GM18526 (cell line): ENCODE measurements around the gene RHEBL1.

ENCODE experiments used
- POLR2A ChIP-seq: IDR thresholded peaks from 3 replicates; pipeline ENCODE4 v1.6.1; 2011; ENCODE audit not compliant: insufficient read length; ENCODE audit errors: extremely low read depth

Gene RHEBL1

DNA sequence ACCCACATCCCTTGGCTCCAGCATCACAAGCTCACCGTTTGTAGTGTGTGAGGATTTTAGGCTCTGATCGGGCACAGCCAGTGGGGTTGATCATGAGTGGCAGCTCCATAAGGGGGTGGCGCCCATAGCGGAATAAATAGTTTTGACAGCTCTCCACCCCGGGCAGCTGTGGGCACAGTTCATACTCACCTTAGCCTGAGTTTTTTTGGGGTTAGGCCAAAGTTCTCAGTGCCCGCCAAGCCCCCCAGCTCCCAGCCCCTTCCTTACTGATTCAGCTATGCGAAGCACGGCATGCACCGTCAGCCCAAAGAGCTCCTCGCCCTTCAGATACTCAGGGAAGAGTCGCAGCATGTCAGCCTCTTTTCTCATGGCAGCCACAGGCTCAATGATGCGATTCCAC, 45.2 kb downstream of the RHEBL1 start:
- TF ChIP-seq POLR2A, result no peak

DNA sequence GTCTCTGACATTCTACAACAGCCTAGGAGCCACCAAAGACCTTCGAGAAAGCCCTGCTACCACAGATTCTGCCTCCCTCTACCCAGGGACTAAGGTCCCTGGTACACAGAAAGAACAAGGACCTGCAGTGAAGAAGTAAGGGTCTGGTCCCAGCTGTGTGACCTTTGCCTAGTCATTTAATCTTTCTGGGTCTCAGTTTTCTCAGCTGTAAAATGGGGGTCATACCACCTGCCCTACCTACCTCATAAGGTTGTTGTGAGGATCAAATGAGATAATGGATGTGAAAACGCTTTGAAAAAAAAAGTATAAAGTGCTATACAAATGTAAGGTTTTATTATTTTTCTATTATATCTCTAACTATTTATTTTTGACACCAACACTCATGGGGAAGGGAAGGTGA, 46.0 kb downstream of the RHEBL1 start:
- no peak for TF ChIP-seq POLR2A

DNA sequence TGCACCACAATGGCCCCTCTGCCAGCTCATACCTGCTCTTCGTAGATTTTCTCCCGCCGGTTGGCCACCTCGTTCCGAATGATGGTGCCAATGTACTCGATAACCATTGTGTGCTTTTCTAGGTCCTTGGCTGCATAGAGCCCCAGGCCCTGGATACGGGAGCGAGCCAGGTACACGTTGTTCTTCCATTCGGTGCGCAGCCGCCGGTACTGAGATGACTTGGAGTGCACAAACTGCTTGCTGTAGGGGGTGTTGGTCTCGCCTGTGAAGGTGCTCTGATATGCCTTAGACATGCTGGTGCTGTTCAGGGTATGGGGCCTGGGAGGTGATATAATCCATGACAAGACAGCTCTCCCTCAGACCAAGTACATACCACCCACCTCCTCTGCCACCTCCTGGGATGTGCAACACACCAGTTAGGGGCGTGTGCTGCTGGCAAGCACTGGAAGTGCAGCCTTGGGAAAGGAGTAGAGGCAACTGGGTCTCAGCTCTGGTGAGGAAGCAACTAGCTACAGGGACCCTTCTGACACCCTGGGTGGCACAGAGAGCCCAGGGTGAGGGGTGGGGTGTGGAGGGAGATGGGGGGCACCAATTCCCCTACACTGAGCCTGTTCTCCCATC, 47.1 kb downstream of the RHEBL1 start:
- TF ChIP-seq POLR2A, result no peak

DNA sequence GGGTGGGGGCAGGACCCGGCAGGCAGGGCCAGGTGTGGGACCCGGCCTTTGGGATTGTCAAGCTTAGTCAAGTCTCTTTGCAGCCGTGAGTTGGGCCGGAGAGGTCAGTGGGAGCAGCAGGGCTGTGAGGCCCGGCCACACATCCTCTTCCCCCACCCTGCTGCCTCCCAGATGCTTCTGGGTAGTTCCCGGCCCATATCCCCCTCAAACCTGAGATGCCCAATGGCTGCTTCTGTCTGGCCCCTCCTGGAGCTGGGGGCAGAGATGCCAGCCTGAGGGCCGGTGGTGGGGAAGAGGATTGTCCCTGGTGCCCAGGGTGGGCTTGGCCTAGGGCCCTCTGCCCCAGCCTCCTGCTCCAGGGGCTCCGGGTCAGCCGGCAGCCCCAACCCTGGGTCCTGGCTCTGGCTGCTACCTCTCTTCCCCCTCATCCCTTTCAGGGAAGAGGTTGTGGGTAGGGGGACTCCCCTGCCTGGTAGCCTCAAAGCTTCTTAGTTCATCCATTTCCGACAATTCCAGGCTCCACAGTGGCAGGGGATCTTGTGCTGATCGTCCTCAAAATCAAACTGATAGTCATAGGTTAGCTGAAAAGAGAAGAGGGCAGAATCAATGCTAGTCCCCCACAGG, 48.4 kb downstream of the RHEBL1 start:
- TF ChIP-seq POLR2A, result no peak

DNA sequence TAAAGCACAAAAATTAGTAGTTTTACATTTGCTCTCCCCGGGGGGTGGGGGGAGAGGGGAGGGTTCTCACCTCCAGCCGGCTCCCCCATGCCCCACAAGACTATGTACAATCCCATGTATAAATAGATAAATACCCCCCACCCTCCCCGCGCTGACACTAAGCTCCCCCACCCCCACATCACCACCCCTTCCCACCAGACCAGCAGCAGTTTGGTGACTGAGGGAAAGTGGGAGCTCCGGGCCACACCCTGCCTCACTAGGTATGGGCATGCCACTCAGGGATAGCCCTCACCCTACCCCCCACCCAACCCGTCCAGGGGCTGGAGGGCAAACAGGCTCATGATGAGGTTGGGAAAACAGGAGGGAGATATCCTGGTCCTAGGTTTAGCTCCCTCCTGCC, 49.3 kb downstream of the RHEBL1 start:
- TF ChIP-seq POLR2A, result no peak

DNA sequence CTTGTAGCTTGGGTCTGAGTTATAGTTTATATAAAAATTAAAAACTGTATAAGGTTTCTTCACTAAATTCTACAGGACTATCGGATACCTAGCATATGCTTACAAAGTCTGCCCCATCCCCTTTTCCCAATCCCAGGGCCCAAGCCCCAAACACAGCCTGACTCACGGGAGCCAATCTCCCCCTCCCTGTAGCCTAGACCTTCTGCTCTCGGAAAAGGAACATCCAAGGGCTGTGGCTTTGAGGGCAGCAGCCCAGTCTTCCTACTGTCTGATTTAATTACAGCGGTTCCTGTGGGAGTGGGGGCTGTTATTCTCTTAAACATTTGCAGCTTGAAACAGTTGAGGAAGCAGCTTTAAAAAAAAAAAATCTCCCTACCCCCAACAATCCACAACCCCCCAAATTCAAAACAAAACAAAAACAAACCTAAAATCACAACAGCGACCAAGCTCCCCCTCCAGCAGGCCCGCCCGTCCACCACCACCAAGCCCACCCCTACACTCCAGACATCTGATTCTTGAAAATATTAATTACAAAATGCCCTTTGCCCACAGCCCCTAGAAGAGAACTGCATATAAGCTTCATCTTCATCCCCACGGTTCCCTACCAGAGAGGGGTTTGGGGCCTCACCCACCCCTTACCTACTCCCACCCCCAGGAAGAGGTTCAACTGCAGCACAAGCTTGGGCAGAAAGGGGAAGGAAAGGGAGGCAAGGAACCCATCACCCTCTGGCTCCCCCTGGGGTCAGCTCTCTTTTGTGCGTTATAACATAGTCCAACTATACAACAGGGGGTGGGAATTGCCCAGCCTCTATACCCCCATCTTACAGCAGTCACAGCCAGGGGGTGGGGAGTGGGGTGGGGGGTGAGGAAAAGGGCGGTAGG, 50.1 kb downstream of the RHEBL1 start:
- no peak for TF ChIP-seq POLR2A

DNA sequence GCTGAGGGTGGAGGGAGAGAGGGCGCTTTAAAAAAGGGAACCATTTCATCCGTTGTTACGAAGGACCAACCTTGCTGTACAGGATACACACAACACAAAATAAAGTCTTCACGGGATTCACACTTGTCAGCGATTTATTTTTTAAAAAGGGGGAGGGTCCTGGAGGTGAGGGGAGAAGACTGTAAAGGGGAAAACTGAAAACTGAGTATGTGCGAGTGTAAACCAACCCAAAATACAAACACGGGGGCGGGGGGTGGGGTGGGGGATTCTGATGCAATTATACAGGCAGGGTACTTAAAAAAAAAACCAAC, 50.7 kb downstream of the RHEBL1 start:
- TF ChIP-seq POLR2A, result no peak

DNA sequence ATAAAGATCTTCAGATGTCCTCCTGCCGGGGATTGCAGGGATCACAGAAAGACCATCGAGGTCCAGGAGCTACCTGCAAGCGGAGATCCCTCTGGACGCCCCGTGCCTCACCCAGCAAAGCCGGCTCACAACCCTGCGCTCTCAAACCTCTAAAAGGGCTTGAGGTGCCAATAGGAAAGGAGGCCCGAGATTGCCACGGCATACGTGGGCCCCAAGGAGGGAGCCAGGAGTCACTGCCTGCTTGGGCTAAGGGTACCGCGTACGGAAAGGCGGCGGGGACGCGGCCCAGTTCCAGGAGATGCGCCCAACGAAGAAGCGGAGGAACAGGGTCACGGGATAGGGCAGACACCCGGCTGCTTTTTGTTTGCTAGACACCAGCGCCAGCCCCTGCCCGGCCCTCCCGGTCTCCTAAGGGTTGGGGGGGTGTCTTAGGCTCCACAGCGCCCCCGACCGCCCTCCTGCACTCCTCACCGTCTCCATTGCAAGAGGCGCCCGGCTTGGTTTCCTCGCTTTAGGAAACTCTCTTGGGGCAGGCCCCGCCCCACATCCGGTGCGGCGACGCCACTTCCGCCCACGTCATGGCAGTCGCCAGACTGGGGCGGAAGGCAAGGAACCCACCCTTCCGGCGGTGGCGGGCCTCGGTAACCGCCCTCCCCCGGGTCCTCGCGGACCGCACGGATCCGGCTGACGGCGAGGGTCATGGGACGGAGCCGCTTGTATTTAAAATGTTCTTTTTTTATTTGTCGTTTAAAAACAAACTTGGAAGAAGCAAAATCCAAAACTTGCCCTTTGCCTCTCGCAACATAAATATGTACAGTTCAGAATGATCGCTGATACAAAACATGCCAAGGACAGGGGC, 51.3 kb downstream of the RHEBL1 start, which contains the start of gene PRKAG1:
Gene PRKAG1 (minus strand): TSS at position 516 of the 859 bp plus-strand sequence. CDS start 36 bp downstream, at position 480.
- peak; percentile 89 for TF ChIP-seq POLR2A

DNA sequence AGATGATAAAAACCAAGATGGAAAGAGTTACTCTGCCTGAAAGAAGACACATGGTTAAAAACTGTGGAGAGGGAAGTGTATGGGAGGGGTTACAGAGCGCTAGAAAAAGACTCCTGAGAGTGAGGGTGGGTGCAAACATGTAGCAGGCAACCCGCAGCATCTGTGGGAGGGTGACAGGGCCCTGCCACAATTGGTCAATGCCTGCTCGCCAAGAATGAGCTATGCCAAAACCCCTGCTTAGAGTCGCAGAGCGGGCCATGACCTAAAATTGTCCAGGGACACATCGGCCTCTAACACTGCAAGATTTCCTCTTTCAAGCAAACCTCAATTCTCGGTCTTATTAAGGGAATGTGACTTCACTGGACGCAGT, 51.9 kb downstream of the RHEBL1 start:
- TF ChIP-seq POLR2A, result no peak

DNA sequence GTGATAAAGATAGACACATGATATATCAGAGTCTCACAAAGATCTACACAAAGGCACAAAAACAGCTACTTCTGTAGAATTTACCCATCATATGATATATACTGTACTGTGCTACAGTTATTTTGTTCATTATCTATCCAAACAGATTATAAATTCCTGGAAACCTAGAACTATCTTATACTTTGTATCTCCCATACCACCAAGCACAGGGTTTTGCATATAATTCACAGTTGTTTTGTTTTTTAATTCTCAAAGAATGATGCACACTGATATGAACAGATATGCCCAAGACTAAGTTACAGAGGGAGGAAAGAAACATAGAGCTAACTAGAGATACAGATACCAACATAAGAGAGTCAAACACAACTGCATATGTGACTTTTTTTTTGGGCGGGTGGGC, 54.6 kb downstream of the RHEBL1 start:
- no peak for TF ChIP-seq POLR2A
